ENCODE results near the gene ATOX1. TPM values are rescaled to one million over a fixed set of nuclear protein-coding genes. Genes with fewer than 3 reads are reported as not detected.
"Not testable (repeated sequence)": the region's sequence is repeated elsewhere in the genome, so short reads cannot be mapped to it uniquely, and the experiment has no call there.

Gene ATOX1
- total RNA-seq, 1 donor from 2014 or later: 179 TPM

DNA sequence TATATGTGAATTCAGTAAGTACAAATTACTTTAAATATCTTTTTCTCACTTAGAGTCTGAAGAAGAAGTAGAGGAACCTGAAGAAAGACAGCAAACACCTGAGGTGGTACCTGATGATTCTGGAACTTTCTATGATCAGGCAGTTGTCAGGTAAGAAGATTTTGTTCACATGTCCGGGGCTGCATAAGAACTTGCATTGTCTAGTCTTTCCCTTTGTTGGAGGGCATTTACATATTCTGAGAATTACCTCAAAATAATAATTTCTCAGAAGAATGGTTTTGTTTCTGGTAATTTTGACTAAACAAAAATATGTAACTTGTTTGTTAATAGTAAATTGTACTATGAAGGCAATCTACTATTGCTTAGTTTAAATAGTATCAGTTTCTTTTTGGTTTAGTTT lies 37.0 kb upstream of the ATOX1 start:
- intact Hi-C loops (cut with DNase I): no loop called here
- TF ChIP-seq, protein P1, sequence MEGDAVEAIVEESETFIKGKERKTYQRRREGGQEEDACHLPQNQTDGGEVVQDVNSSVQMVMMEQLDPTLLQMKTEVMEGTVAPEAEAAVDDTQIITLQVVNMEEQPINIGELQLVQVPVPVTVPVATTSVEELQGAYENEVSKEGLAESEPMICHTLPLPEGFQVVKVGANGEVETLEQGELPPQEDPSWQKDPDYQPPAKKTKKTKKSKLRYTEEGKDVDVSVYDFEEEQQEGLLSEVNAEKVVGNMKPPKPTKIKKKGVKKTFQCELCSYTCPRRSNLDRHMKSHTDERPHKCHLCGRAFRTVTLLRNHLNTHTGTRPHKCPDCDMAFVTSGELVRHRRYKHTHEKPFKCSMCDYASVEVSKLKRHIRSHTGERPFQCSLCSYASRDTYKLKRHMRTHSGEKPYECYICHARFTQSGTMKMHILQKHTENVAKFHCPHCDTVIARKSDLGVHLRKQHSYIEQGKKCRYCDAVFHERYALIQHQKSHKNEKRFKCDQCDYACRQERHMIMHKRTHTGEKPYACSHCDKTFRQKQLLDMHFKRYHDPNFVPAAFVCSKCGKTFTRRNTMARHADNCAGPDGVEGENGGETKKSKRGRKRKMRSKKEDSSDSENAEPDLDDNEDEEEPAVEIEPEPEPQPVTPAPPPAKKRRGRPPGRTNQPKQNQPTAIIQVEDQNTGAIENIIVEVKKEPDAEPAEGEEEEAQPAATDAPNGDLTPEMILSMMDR (IDR thresholded peaks at IDR 0.05): no peak
- no peak overlapping the region for H3K27ac ChIP-seq
- no peaks in the 10 kb centered on the region for H3K27me3 ChIP-seq
- H3K9me3 ChIP-seq: no peaks in the 10 kb centered on the region
- H3K4me1 ChIP-seq: no peaks in the 10 kb centered on the region
- no peak overlapping the region for H3K4me3 ChIP-seq
- peaks cover 77 to 91% of the 10 kb centered on the region in 2 donors for H3K36me3 ChIP-seq
- no peak for DNase-seq (ENCODE audit: low spot score in 2 of 2)

GRCh38 chr5:151793358-151793757 lies 34.9 kb upstream of the ATOX1 start:
- DNase-seq (ENCODE audit: low spot score in 2 of 2): no peak
- intact Hi-C loops (cut with DNase I): no loop called here
- Histone ChIP-seq H3K4me3 (no peak overlapping the region), H3K9me3 (no peaks in the 10 kb centered on the region), H3K4me1 (no peaks in the 10 kb centered on the region), H3K27ac (no peak overlapping the region), H3K36me3 (peaks cover 76 to 83% of the 10 kb centered on the region in 2 donors), H3K27me3 (no peaks in the 10 kb centered on the region)
- TF ChIP-seq, protein P1 (IDR thresholded peaks at IDR 0.05): no peak

DNA sequence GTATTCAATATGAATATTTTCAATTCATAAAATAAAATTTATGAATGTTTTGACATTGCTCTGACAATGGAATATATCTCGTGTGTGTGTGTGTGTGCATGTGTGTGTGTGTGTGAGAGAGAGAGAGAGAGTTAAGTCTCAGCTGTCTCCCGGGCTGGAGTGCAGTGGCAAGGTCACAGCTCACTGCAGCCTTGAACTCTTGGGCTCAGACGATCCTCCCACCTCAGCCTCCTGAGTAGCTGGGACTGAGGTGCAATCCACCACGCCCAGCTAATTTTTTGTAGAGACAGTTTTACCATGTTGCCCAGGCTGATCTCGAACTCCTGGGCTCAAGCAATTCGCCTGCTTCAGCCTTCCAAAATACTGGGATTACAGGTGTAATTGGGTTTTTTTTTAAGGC lies 29.4 kb upstream of the ATOX1 start:
- Histone ChIP-seq H3K9me3 (no peaks in the 10 kb centered on the region), H3K4me3 (no peak overlapping the region), H3K27ac (no peak overlapping the region), H3K27me3 (no peaks in the 10 kb centered on the region), H3K36me3 (peaks cover 38 to 45% of the 10 kb centered on the region in 2 donors), H3K4me1 (peaks cover 0 to 11% of the 10 kb centered on the region in 2 donors)
- TF ChIP-seq, protein P1 (IDR thresholded peaks at IDR 0.05): no peak
- no peak for DNase-seq (ENCODE audit: low spot score in 2 of 2)
- intact Hi-C loops (cut with DNase I): no loop called here

DNA sequence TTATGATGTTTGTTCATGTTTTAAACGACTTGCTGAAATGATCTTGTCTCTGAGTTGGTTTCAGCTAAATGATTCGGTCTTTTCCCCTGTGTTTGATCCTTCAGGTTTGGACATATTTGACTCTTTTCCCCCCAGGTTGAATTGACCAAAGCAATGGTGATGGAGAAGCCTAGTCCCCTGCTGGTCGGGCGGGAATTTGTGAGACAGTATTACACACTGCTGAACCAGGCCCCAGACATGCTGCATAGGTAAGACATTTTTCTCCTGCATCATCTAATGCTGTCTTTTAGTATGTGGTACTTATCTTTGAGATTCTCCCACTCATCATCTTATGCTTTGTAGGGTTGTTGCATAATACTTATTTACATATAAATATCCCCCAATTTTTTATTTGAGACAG lies 28.0 kb upstream of the ATOX1 start:
- no peaks in the 10 kb centered on the region for H3K9me3 ChIP-seq
- H3K27me3 ChIP-seq: no peaks in the 10 kb centered on the region
- intact Hi-C loops (cut with DNase I): no loop called here
- peaks cover 26 to 31% of the 10 kb centered on the region in 2 donors for H3K36me3 ChIP-seq
- DNase-seq (ENCODE audit: low spot score in 2 of 2): no peak
- TF ChIP-seq, protein P1 (IDR thresholded peaks at IDR 0.05): no peak
- peaks cover 0 to 15% of the 10 kb centered on the region in 2 donors for H3K4me1 ChIP-seq
- H3K4me3 ChIP-seq: no peak overlapping the region
- no peak overlapping the region for H3K27ac ChIP-seq

GRCh38 chr5:151784141-151784540 lies 25.7 kb upstream of the ATOX1 start:
- Histone ChIP-seq H3K4me1 (peaks cover 0 to 17% of the 10 kb centered on the region in 2 donors), H3K27me3 (no peaks in the 10 kb centered on the region), H3K36me3 (peaks cover 12 to 16% of the 10 kb centered on the region in 2 donors), H3K4me3 (no peak overlapping the region), H3K9me3 (no peaks in the 10 kb centered on the region), H3K27ac (no peak overlapping the region)
- intact Hi-C loops (cut with DNase I): no loop called here
- TF ChIP-seq, protein P1 (IDR thresholded peaks at IDR 0.05): no peak
- no peak for DNase-seq (ENCODE audit: low spot score in 2 of 2)

DNA sequence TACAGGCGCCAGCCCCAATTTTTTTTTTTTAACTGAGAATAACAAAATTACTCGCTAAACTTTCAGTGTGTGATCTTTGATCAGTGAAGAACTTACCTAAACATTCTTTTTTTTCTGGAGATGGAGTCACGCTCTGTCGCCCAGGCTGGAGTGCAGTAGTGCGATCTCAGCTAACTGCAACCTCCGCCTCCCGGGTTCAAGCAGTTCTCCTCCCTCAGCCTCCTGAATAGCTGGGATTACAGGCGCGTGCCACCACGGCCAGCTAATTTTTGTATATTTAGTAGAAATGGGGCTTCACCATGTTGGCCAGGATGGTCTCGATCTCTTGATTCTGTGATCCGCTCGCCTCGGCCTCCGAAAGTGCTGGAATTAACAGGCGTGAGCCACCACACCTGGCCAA lies 25.2 kb upstream of the ATOX1 start:
- H3K36me3 ChIP-seq: peaks cover 7 to 11% of the 10 kb centered on the region in 2 donors
- H3K4me3 ChIP-seq; H3K9me3 ChIP-seq; DNase-seq (ENCODE audit: low spot score in 2 of 2); H3K27ac ChIP-seq; intact Hi-C loops (cut with DNase I); H3K27me3 ChIP-seq: not testable (repeated sequence)
- H3K4me1 ChIP-seq: peaks cover 0 to 22% of the 10 kb centered on the region in 2 donors

All from ascending aorta (tissue), 2 donors.